HepG2 (cell line): ENCODE results near the gene HFM1. TPM values are rescaled to one million over a fixed set of nuclear protein-coding genes. Genes with fewer than 3 reads are reported as not detected.

Source experiments
- ATAC-seq: fragments of 200-7000 bp; cut with Tn5 transposase; 3 replicates; pipeline ENCODE4 v1.9.1; 2020; ENCODE audit warnings: mild to moderate bottlenecking, moderate library complexity
- BruUV-seq: library from RNA; stranded (reverse); fragments of 400-500 nt; replicated peaks from 2 replicates; lab custom pipeline; 2021; lab: Mats Ljungman, UMichigan
- CTCF ChIA-PET: fragments of 300-600 bp; formaldehyde crosslinking; extraction: SDS; loops from one replicate; lab custom pipeline; 2021; ENCODE audit warnings: low total read pairs, inconsistent platforms, low intra/inter-chr PET ratio; lab: Yijun Ruan, JAX
- POLR2A ChIA-PET: fragments of 350-600 bp; sonication (Branson Sonifier 250); formaldehyde crosslinking; loops from one replicate; lab custom pipeline; 2020; ENCODE audit warnings: antibody characterized with exemption, inconsistent platforms; lab: Yijun Ruan, JAX
- DNase-seq: peaks from one replicate; pipeline ENCODE4 v3.0.0-alpha.2; 2015; ENCODE audit warnings: low spot score
- FAIRE-seq: peaks from 3 replicates; lab custom pipeline; 2011; peaks lifted over from hg19 to GRCh38; lab: Jason Lieb, UNC
- H2AFZ ChIP-seq: one replicate; pipeline ENCODE4 v1.6.1; 2011; ENCODE audit warnings: low read length, inconsistent platforms
- H3K27ac ChIP-seq: fragments of 300-600 bp; 3 replicates; pipeline ENCODE4 v1.8.0; 2011; ENCODE audit warnings: mixed run types, mild to moderate bottlenecking, mixed read lengths, low read length, inconsistent platforms; ENCODE audit not compliant: insufficient read depth; ENCODE audit errors: extremely low read length
- H3K27me3 ChIP-seq, 2 experiments: fragments of 200-600 bp in 1 of 2; 2 replicates in 1 of 2; 3 replicates in 1 of 2; pipeline versions ENCODE4 v1.6.0 to v1.8.0; 2011; ENCODE audit warnings: low read length in 2 of 2, mild to moderate bottlenecking in 2 of 2, moderate library complexity in 2 of 2, inconsistent platforms in 1 of 2; ENCODE audit not compliant: insufficient read depth in 2 of 2, control insufficient read depth in 1 of 2
- H3K36me3 ChIP-seq, 2 experiments: fragments of 200-600 bp in 1 of 2; replicated peaks in 1 of 2; 2 replicates in 1 of 2; 3 replicates in 1 of 2; pipeline versions ENCODE4 v1.5.1 to v1.8.0; 2011; ENCODE audit warnings: low read length in 2 of 2, inconsistent platforms in 1 of 2; ENCODE audit not compliant: insufficient read depth in 2 of 2, control insufficient read depth in 1 of 2
- H3K4me1 ChIP-seq: 2 replicates; pipeline ENCODE4 v1.5.1; 2012; ENCODE audit warnings: low read length, inconsistent platforms; ENCODE audit not compliant: insufficient read depth
- H3K4me2 ChIP-seq: 2 replicates; pipeline ENCODE4 v1.6.0; 2011; ENCODE audit warnings: low read depth, low read length, inconsistent platforms
- H3K4me3 ChIP-seq, 3 experiments: fragments of 200-600 bp in 1 of 3; sonication (generic), shearing (Covaris generic) in 1 of 3; replicated peaks in 1 of 3; 2 replicates each; pipeline ENCODE4 v1.5.1; 2011 to 2016; ENCODE audit warnings: low read length in 3 of 3, inconsistent platforms in 2 of 3, low read depth in 2 of 3, mild to moderate bottlenecking in 2 of 3, control low read depth in 1 of 3, mixed read lengths in 1 of 3; ENCODE audit not compliant: insufficient read depth in 1 of 3
- H3K79me2 ChIP-seq: one replicate; pipeline ENCODE4 v1.6.1; 2011; ENCODE audit warnings: low read length, inconsistent platforms; ENCODE audit not compliant: insufficient read depth
- H3K9ac ChIP-seq: 2 replicates; pipeline ENCODE4 v1.6.0; 2011; ENCODE audit warnings: mild to moderate bottlenecking, low read depth, low read length, inconsistent platforms; ENCODE audit not compliant: insufficient read depth
- H3K9me3 ChIP-seq: 2 replicates; pipeline ENCODE4 v1.5.1; 2012; ENCODE audit warnings: mild to moderate bottlenecking, low read length
- H4K20me1 ChIP-seq: 2 replicates; pipeline ENCODE4 v1.6.0; 2011; ENCODE audit warnings: inconsistent platforms, mild to moderate bottlenecking, low read length, moderate library complexity; ENCODE audit not compliant: insufficient read depth
- ATF7 ChIP-seq, 2 experiments: fragments of 450-650 bp in 1 of 2; sonication (generic) in 1 of 2; formaldehyde crosslinking in 1 of 2; IDR thresholded peaks; 2 replicates each; pipeline versions ENCODE4 v1.4.0 to v1.6.1; 2016 to 2020; ENCODE audit warnings: antibody characterized with exemption in 1 of 2, mild to moderate bottlenecking in 1 of 2, missing genetic modification reagents in 1 of 2
- CENPX ChIP-seq: sonication (generic); formaldehyde crosslinking; IDR thresholded peaks from 2 replicates; pipeline ENCODE4 v1.9.0; 2021; ENCODE audit warnings: mild to moderate bottlenecking, missing genetic modification reagents, moderate library complexity
- KLF12 ChIP-seq: sonication (generic); formaldehyde crosslinking; IDR thresholded peaks from 2 replicates; pipeline ENCODE4 v1.4.0; 2020; ENCODE audit warnings: missing genetic modification reagents, borderline replicate concordance
- NR2F2 ChIP-seq: IDR thresholded peaks from 2 replicates; pipeline ENCODE4 v1.6.1; 2012; ENCODE audit warnings: low read depth, inconsistent platforms, borderline replicate concordance
- SMARCC2 ChIP-seq: fragments of 450-650 bp; IDR thresholded peaks from 2 replicates; pipeline ENCODE4 v1.6.1; 2017; ENCODE audit warnings: antibody characterized with exemption, mild to moderate bottlenecking
- ZFP62 ChIP-seq: sonication (generic); formaldehyde crosslinking; IDR thresholded peaks from 2 replicates; pipeline ENCODE4 v1.4.0; 2020; ENCODE audit warnings: missing genetic modification reagents
- ZNF781 ChIP-seq: sonication (generic); formaldehyde crosslinking; IDR thresholded peaks from 2 replicates; pipeline ENCODE4 v1.5.1; 2020; ENCODE audit warnings: borderline replicate concordance, mild to moderate bottlenecking, missing genetic modification reagents; ENCODE audit errors: not compliant biosample characterization
- ZNF816 ChIP-seq: sonication (generic); formaldehyde crosslinking; IDR thresholded peaks from 2 replicates; pipeline ENCODE4 v1.8.0; 2022; ENCODE audit warnings: missing genetic modification reagents, mild to moderate bottlenecking, borderline replicate concordance
- WGBS: methylation state at CpG from one replicate; pipeline ENCODE4 v1.1.6; 2017; ENCODE audit warnings: low lambda C conversion rate; 5-methylcytosine and 5-hydroxymethylcytosine counted together
- in situ Hi-C: cut with HindIII; loops from 2 replicates; pipeline ENCODE4 v1.10.0; 2017; ENCODE audit warnings: low pct_unique_long_range_greater_than_20kb; ENCODE audit not compliant: extremely low pct_ligation_motif_present
- intact Hi-C: fragments of 100-400 bp; cut with micrococcal nuclease; formaldehyde crosslinking; loops from one replicate; pipeline ENCODE4 v1.10.0; 2022; ENCODE audit not compliant: unreplicated experiment
- polyA plus RNA-seq, 8 experiments: library from polyadenylated mRNA; depleted of rRNA in 3 of 8; stranded (reverse) in 7 of 8; unstranded in 1 of 8; fragments of >200 nt; fragmentation: Illumina TruSeq in 4 of 8; extraction: Trizol in 4 of 8; gene quantifications; 2 replicates each; pipeline versions ENCODE4 v1.2.1 to v1.2.3, GENCODE V29; 2011 to 2016; ENCODE audit warnings: low read depth in 4 of 8, missing spikeins in 1 of 8, mixed read lengths in 1 of 8; ENCODE audit not compliant: insufficient read depth in 1 of 8
- total RNA-seq, 5 experiments: library from RNA; depleted of rRNA; stranded (reverse); fragments of >200 nt; fragmentation: Illumina TruSeq; extraction: Trizol; gene quantifications; 2 replicates each; pipeline ENCODE4 v1.2.3, GENCODE V29; 2016; ENCODE audit warnings: low read depth in 1 of 5
- TF ChIP-seq, protein P1 (sequence below): sonication (generic); formaldehyde crosslinking; IDR thresholded peaks from 2 replicates; pipeline ENCODE4 v1.4.0; 2020; ENCODE audit warnings: missing genetic modification reagents
- TF ChIP-seq, protein P2 (sequence below): sonication (generic); formaldehyde crosslinking; conservative IDR thresholded peaks from 2 replicates; pipeline ENCODE4 v1.4.0; 2020; ENCODE audit warnings: mild to moderate bottlenecking, missing genetic modification reagents, moderate library complexity
- TF ChIP-seq, protein P3 (sequence below): sonication (generic); formaldehyde crosslinking; IDR thresholded peaks from 2 replicates; pipeline ENCODE4 v1.4.0; 2020; ENCODE audit warnings: mild to moderate bottlenecking, missing genetic modification reagents
- TF ChIP-seq, protein P4 (sequence below): sonication (generic); formaldehyde crosslinking; IDR thresholded peaks from 2 replicates; pipeline ENCODE4 v1.8.1; 2023; ENCODE audit warnings: mild to moderate bottlenecking, moderate library complexity, missing genetic modification reagents

Gene HFM1
- total and polyA plus RNA-seq, 2 of the 13 experiments (the other 11 are each of a cell fraction or from before 2014, with no cell fraction given) = 0.29 to 1.4 TPM

DNA sequence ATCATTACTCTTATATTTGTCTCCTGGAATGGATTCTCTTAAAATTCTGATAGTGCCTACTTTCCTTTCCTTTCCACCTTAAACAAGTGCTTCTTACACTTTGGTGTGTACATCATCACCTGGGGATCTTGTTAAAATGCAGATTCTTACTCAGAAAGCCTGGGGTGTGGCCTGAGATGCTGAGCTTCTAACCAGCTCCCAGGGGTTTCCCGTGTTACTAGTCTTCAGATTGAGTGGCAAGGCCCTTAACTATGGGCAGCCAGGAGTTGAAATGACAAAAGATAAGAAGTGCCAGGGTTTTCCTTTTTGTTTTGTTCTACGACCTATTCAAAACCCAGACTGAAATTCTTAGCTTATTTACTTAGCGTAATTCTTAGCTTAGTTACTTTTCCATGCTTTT, 159.2 kb downstream of the HFM1 start:
- Histone ChIP-seq H4K20me1 (no peaks in the 10 kb centered on the region), H3K4me2 (no peak overlapping the region), H2AFZ (no peak overlapping the region)
- CTCF ChIA-PET = no interaction called here
- FAIRE-seq = no peak
- TF ChIP-seq CENPX (CRISPR knock-in tag) = no peak
- TF ChIP-seq KLF12 (CRISPR knock-in tag) = no peak
- TF ChIP-seq NR2F2 = no peak
- TF ChIP-seq, protein P1, sequence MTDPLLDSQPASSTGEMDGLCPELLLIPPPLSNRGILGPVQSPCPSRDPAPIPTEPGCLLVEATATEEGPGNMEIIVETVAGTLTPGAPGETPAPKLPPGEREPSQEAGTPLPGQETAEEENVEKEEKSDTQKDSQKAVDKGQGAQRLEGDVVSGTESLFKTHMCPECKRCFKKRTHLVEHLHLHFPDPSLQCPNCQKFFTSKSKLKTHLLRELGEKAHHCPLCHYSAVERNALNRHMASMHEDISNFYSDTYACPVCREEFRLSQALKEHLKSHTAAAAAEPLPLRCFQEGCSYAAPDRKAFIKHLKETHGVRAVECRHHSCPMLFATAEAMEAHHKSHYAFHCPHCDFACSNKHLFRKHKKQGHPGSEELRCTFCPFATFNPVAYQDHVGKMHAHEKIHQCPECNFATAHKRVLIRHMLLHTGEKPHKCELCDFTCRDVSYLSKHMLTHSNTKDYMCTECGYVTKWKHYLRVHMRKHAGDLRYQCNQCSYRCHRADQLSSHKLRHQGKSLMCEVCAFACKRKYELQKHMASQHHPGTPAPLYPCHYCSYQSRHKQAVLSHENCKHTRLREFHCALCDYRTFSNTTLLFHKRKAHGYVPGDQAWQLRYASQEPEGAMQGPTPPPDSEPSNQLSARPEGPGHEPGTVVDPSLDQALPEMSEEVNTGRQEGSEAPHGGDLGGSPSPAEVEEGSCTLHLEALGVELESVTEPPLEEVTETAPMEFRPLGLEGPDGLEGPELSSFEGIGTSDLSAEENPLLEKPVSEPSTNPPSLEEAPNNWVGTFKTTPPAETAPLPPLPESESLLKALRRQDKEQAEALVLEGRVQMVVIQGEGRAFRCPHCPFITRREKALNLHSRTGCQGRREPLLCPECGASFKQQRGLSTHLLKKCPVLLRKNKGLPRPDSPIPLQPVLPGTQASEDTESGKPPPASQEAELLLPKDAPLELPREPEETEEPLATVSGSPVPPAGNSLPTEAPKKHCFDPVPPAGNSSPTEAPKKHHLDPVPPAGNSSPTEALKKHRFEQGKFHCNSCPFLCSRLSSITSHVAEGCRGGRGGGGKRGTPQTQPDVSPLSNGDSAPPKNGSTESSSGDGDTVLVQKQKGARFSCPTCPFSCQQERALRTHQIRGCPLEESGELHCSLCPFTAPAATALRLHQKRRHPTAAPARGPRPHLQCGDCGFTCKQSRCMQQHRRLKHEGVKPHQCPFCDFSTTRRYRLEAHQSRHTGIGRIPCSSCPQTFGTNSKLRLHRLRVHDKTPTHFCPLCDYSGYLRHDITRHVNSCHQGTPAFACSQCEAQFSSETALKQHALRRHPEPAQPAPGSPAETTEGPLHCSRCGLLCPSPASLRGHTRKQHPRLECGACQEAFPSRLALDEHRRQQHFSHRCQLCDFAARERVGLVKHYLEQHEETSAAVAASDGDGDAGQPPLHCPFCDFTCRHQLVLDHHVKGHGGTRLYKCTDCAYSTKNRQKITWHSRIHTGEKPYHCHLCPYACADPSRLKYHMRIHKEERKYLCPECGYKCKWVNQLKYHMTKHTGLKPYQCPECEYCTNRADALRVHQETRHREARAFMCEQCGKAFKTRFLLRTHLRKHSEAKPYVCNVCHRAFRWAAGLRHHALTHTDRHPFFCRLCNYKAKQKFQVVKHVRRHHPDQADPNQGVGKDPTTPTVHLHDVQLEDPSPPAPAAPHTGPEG (CRISPR knock-in tag) = no peak
- TF ChIP-seq SMARCC2 = no peak
- TF ChIP-seq ZNF816 = no peak
- no peak for TF ChIP-seq ATF7 (IDR thresholded peaks at IDR 0.05)
- no peak for TF ChIP-seq ATF7 (CRISPR knock-in tag; IDR thresholded peaks at IDR 0.05)
- TF ChIP-seq, protein P2, sequence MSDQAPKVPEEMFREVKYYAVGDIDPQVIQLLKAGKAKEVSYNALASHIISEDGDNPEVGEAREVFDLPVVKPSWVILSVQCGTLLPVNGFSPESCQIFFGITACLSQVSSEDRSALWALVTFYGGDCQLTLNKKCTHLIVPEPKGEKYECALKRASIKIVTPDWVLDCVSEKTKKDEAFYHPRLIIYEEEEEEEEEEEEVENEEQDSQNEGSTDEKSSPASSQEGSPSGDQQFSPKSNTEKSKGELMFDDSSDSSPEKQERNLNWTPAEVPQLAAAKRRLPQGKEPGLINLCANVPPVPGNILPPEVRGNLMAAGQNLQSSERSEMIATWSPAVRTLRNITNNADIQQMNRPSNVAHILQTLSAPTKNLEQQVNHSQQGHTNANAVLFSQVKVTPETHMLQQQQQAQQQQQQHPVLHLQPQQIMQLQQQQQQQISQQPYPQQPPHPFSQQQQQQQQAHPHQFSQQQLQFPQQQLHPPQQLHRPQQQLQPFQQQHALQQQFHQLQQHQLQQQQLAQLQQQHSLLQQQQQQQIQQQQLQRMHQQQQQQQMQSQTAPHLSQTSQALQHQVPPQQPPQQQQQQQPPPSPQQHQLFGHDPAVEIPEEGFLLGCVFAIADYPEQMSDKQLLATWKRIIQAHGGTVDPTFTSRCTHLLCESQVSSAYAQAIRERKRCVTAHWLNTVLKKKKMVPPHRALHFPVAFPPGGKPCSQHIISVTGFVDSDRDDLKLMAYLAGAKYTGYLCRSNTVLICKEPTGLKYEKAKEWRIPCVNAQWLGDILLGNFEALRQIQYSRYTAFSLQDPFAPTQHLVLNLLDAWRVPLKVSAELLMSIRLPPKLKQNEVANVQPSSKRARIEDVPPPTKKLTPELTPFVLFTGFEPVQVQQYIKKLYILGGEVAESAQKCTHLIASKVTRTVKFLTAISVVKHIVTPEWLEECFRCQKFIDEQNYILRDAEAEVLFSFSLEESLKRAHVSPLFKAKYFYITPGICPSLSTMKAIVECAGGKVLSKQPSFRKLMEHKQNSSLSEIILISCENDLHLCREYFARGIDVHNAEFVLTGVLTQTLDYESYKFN (CRISPR knock-in tag) = no peak
- TF ChIP-seq, protein P3, sequence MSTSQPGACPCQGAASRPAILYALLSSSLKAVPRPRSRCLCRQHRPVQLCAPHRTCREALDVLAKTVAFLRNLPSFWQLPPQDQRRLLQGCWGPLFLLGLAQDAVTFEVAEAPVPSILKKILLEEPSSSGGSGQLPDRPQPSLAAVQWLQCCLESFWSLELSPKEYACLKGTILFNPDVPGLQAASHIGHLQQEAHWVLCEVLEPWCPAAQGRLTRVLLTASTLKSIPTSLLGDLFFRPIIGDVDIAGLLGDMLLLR (CRISPR knock-in tag) = no peak
- TF ChIP-seq, protein P4, sequence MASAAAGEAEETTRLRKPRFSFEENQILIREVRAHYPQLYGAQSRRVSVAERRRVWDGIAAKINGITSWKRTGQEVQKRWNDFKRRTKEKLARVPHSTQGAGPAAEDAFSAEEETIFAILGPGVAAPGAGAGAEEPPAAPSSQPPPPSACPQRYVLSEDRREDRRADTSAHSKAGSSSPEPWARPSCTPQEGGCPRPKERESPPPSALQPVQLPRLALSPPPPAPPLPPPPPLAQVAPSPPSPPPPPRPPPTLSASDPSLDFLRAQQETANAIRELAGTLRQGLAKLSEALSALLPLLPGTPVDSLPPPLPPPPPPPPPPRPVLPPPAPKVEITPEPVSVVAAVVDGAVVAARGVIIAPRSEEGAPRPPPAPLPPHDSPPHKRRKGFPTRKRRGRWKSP = no peak
- TF ChIP-seq ZNF781 = no peak
- TF ChIP-seq ZFP62 (CRISPR knock-in tag) = no peak
- TF ChIP-seq, all 625 proteins: peak for 0
- in situ Hi-C loops (no loop called here), intact Hi-C loops (no loop called here)
- Histone ChIP-seq H3K36me3 (no peaks in the 10 kb centered on the region), H3K27ac (no peak overlapping the region), H3K9me3 (no peaks in the 10 kb centered on the region), H3K4me3 (no peak overlapping the region), H3K4me1 (no peaks in the 10 kb centered on the region), H3K27me3 (no peaks in the 10 kb centered on the region), H3K9ac (no peak overlapping the region), H3K79me2 (no peaks in the 10 kb centered on the region)
- POLR2A ChIA-PET = no interaction called here
- no peak for ATAC-seq
- DNase-seq = no peak
- no TSS peak for BruUV-seq
- 0% methylated on average over 3 of the region's 3 CpGs for WGBS
